8988T (cell line): ENCODE results near the gene TMEM181.
"Not testable (repeated sequence)": the region's sequence is repeated elsewhere in the genome, so short reads cannot be mapped to it uniquely, and the experiment has no call there.

Experiments used
- DNase-seq: peaks from one replicate; pipeline ENCODE4 v3.0.0; 2011

TMEM181 gene

GRCh38 chr6:158539413-158539812 is 20.5 kb upstream of the TMEM181 start:
- DNase-seq, result no peak

GRCh38 chr6:158539881-158540280 is 20.0 kb upstream of the TMEM181 start:
- no peak for DNase-seq

- DNase-seq, result no peak
Measured at GRCh38 chr6:158543606-158544185, 16.2 kb upstream of the TMEM181 start.

DNA sequence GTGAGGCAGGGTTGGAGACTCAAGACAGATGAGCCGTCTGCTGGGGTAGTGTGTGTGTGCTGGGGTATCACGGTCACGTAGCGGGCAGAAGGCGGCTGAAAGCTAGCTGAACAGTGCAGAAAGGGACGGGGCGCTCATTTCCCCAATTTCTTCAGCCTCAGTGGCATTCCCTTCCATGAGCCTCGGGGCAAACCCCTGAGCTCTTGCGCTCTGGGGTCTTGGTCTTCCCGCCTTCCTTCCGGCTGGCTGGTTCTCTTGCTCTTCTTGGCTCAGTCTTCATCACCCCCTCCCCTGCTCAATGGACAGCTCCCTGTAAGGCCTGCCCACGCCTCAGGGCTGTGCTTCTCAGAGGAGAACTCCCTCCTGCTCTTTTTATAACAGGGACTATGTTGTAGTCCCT is 15.5 kb upstream of the TMEM181 start:
- DNase-seq, result no peak

DNA sequence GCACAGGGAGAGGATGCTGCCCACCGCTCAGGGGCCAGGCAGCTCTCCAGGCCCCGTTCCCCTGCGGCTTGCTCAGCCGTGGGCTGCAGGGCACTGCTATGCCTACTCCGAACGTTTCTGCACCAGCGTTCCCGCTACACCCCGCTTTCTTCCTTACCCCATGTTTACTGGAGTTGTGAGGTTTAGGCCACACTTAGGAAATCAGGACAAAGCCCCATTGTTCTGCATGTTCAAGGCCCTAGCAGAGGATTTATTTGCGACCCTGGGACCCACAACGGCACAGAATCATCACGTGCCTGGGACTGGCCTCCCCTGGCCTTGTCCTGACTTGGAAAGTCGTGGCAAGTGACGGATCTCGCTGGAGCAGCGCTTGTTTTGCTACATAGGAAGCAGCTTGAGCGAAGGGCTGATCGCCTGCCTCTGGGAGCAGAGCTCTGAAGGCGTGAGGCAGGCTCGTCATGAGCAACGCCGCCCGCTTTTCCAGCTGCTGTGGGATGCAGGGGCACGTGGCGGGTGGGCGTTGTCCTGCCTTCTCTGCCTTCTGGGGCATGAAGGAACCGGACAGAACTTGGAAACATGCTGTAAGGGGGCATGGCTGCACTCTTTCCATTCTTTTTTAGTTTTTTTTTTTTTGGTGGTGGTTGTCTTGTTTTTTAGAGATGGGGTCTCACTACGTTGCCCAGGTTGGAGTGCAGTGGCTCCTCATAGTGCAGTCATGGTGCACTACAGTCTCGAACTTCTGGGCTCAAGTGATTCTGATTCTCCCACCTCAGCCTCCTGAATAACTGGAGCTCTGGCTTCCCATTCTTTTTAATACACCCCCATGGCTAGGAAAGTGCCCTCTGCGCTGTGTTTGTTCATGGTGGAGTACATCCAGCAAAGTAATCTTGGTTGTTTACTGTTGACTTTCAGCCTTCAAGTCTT is 14.6 kb upstream of the TMEM181 start:
- DNase-seq, result no peak

- no peak for DNase-seq
Measured at GRCh38 chr6:158548418-158549161, 11.3 kb upstream of the TMEM181 start.

DNA sequence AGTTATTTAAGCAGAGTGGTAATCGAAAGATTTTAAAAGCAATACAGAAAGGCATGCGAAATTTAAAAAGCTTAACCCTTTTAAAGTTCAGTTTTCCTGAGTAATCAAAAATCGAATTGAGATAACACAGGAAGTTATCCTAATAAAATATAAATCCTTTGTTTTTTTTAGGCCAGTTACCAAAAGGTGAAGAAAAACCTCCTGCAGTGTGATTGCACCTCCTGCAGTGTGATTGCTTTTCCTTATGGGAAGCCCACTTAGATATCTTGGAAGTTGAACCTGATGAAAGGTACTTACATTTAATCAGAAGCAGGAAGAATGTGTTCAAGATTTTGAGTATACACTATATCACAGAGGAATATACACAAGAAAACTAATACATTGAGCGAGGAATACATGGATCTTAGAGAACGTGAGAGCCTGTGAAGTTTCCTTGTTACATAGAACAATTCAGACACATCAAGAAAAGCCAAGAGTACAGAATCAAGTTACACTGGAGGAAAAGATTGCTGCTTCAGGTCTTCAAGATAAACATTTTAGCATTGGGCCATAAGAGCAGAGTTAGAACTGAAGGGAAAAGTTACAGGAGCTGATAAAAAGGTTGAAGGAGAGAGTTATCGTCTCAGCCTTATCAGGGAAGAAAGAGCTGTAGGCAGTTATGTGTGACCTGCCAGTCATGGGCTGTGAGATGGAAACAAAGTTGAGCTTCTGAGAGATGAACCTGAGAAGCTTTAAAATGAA is 7.7 kb upstream of the TMEM181 start:
- no peak for DNase-seq

- DNase-seq, result no peak
Measured at GRCh38 chr6:158552796-158553138, 7.1 kb upstream of the TMEM181 start.

GRCh38 chr6:158554611-158555361 is 5.1 kb upstream of the TMEM181 start:
- DNase-seq, result no peak

DNA sequence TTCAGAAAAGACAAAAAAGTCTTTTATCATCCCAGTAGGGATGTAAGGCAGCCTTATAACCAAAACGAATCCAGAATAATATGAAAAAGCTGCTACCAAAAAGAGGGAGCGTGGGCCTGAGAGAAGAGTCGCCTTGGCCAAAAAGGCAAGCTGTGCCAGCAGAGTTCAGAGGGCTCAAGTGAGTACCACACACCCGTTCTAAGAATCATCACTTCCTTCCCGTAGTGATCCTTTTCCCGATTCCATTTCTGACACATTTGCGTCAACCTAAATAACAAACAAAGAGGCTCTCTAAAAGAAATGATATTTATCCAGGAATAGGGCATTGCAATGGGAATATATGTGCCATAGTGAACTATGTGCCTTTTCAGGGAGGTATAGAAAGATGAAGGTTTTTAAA is 3.8 kb upstream of the TMEM181 start:
- no peak for DNase-seq

DNA sequence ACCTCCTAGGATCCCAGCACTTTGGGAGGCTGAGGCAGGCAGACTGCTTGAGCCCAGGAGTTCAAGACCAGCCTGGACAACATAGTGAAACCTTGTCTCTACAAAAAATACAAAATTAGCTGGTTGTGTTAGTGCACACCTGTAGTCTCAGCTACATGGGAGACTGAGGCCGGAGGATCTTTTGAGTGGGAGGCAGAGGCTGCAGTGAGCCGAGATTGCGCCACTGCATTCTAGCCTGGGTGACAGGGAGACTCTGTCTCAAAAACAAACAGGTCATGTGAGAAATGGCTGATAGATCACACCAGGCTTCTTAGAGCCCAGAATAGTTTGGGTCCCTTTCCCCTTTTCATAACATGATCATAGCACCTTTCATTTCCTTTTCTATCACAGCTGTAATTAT is 2.8 kb upstream of the TMEM181 start:
- DNase-seq, result not testable (repeated sequence)

GRCh38 chr6:158557927-158558326 is 2.0 kb upstream of the TMEM181 start:
- no peak for DNase-seq

- no peak for DNase-seq
Measured at GRCh38 chr6:158558415-158559306, 1.2 kb upstream of the TMEM181 start.

- DNase-seq, result no peak
Measured at GRCh38 chr6:158559338-158559894, 475 bp upstream of the TMEM181 start.

DNA sequence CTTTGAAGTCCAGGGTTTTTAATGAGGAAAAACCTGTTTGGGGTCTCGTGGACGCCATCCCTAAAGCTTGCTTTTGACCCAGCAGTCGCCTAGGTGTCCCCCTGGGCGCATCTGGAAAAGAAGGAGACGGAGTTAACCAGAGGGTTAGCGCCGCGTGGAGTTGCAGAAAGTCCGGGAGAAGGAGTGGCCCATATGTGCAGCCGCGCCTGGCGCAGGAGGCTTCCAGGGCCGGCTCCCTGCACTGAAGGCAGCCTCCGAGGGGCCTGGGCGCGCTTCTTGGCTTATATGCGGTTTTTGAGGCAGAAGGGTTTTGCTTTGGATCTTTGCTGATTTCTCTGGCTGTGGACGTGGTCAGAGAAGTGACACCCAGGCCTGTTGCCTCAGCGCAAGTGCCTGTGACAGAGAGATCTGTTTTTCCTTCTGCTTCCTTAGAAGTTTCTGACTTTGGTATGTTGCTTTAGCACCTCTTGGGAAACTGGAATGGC is 987 bp downstream of the TMEM181 start:
- DNase-seq, result no peak

- DNase-seq, result no peak
Measured at GRCh38 chr6:158561321-158561884, 1.5 kb downstream of the TMEM181 start.

DNA sequence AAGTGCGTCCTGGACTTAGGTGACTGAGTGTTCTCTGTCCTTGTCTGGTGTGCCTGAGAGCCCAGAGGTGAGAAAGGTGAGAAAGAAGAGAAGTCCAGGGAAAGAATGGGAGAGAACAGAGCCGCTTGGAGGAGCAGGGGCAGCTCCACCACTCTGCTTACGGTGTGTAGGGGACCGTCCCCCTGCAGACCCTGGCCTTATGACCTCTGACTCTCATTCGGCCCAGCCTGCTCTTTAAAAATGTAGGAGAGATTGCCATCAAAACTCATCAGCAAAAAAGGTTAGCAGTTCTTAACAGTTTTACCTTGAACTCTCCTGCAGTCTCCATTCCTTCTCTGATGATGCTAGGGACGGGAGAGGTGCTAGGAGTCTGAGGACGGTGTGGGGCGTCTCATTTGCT is 2.0 kb downstream of the TMEM181 start:
- DNase-seq, result no peak

- DNase-seq, result no peak
Measured at GRCh38 chr6:158564243-158565121, 4.6 kb downstream of the TMEM181 start.

- DNase-seq, result no peak
Measured at GRCh38 chr6:158565122-158565429, 5.2 kb downstream of the TMEM181 start.
